Psoas muscle (tissue), 8 donors: ENCODE data around the gene EVC. TPM values are rescaled to one million over a fixed set of nuclear protein-coding genes. Genes with fewer than 3 reads are reported as not detected.

Experiments used
- ATAC-seq, 4 donors: fragments of 200-7000 bp; cut with Tn5 transposase; one replicate each; pipeline ENCODE4 v1.9.1; 2020; ENCODE audit warnings: moderate library complexity in 3 of 4, mild to moderate bottlenecking in 2 of 4
- DNase-seq, 2 donors: peaks; one replicate each; pipeline ENCODE4 v3.0.0-alpha.2; 2020
- H3K27ac ChIP-seq: fragments of 200-600 bp; one replicate; pipeline ENCODE4 v1.8.0; 2022
- H3K27me3 ChIP-seq, 3 donors: fragments of 200-600 bp in 1 of 3; one replicate each; pipeline versions ENCODE4 v1.6.1 to v1.8.0; 2013 to 2022; ENCODE audit warnings: low read length in 2 of 3, mild to moderate bottlenecking in 2 of 3, moderate library complexity in 1 of 3; ENCODE audit not compliant: insufficient read depth in 3 of 3
- H3K36me3 ChIP-seq, 2 donors: fragments of 200-600 bp in 1 of 2; one replicate each; pipeline versions ENCODE4 v1.6.1 to v1.8.0; 2013 to 2022; ENCODE audit warnings: low read depth in 1 of 2, mild to moderate bottlenecking in 1 of 2, moderate library complexity in 1 of 2; ENCODE audit not compliant: insufficient read depth in 1 of 2
- H3K4me1 ChIP-seq: fragments of 200-600 bp; one replicate; pipeline ENCODE4 v1.8.0; 2022
- H3K4me3 ChIP-seq: fragments of 200-600 bp; one replicate; pipeline ENCODE4 v1.8.0; 2022; ENCODE audit warnings: mild to moderate bottlenecking
- H3K9me3 ChIP-seq: fragments of 200-600 bp; one replicate; pipeline ENCODE4 v1.8.0; 2022
- CTCF ChIP-seq: fragments of 200-600 bp; IDR thresholded peaks from one replicate; pipeline ENCODE4 v1.8.0; 2022; ENCODE audit warnings: antibody characterized with exemption
- WGBS, 3 donors: extraction: QIAGEN DNeasy Blood & Tissue Kit; methylation state at CpG; one replicate each; pipeline versions ENCODE4 v1.1.6 to v1.1.7; 2013; 5-methylcytosine and 5-hydroxymethylcytosine counted together
- intact Hi-C, 2 donors: fragments of 100-400 bp; cut with DNase I; formaldehyde crosslinking; loops; one replicate each; pipeline versions ENCODE4 v1.11.0 to v1.14.2; 2022
- polyA plus RNA-seq, 3 donors: library from polyadenylated mRNA; stranded (reverse); fragments of 200-250 nt; gene quantifications; one replicate each; pipeline ENCODE4 v1.2.3, GENCODE V29; 2013
- total RNA-seq, 4 donors: library from RNA; stranded (reverse); fragmentation: NEBNext Ultra II Directional in 2 of 4; extraction: Animal tissue kit (Norgen Biotek cat#: 25700) in 2 of 4; gene quantifications; one replicate each; pipeline versions ENCODE4 v1.2.1 to v1.2.4, GENCODE V29; 2021 to 2023
- donor health status: healthy with polysubstance abuse.
- donor health status: DM: no; HTN: no; CAD: no; lungs with moderate emphysema.
- donor health status: Bipolar disorder and iron deficiency.
- donor health status: healthy.
- donor health status: DM: yes; HTN: yes; CAD: no.
- donor health status: DM: no; HTN: no; CAD: no.
- donor health status: DM: no; HTN: no; CAD: no.
- donor health status: DM: yes; HTN: yes; CAD: no.

EVC gene
- total and polyA plus RNA-seq, 7 donors: 0.56 to 3.8 (median 1.5) TPM

- Histone ChIP-seq H3K27me3 (no peaks in the 10 kb centered on the region), H3K4me1 (no peaks in the 10 kb centered on the region), H3K36me3 (peaks cover 0 to 8% of the 10 kb centered on the region in 2 donors), H3K27ac (no peak overlapping the region), H3K4me3 (no peak overlapping the region), H3K9me3 (no peaks in the 10 kb centered on the region)
- TF ChIP-seq CTCF: no peak
- 86 to 89% (median 89%) methylated on average over 11 of the region's 11 CpGs for WGBS, 3 donors
- DNase-seq: no peak
- ATAC-seq: no peak
- intact Hi-C loops: no loop called here
These were observed 88.4 kb downstream of the EVC start for GRCh38 chr4:5799406-5799805.

GRCh38 chr4:5800496-5800895, 89.5 kb downstream of the EVC start:
- WGBS, 3 donors: 86 to 89% (median 88%) methylated on average over 8 to 10 of the region's 10 CpGs
- TF ChIP-seq CTCF: no peak
- Histone ChIP-seq H3K4me1 (no peaks in the 10 kb centered on the region), H3K36me3 (peaks cover 0 to 7% of the 10 kb centered on the region in 2 donors), H3K9me3 (no peaks in the 10 kb centered on the region), H3K27ac (no peak overlapping the region), H3K4me3 (no peak overlapping the region), H3K27me3 (no peaks in the 10 kb centered on the region)
- DNase-seq: no peak
- intact Hi-C loops: no loop called here
- no peak for ATAC-seq

GRCh38 chr4:5801696-5802095, 90.7 kb downstream of the EVC start:
- Histone ChIP-seq H3K27me3 (no peaks in the 10 kb centered on the region), H3K4me3 (no peak overlapping the region), H3K4me1 (no peaks in the 10 kb centered on the region), H3K27ac (no peak overlapping the region), H3K9me3 (no peaks in the 10 kb centered on the region), H3K36me3 (peaks cover 0 to 4% of the 10 kb centered on the region in 2 donors)
- ATAC-seq: no peak
- intact Hi-C loops: no loop called here
- no peak for DNase-seq
- WGBS, 3 donors: 89 to 91% (median 89%) methylated on average over 13 of the region's 13 CpGs
- TF ChIP-seq CTCF: no peak

- intact Hi-C loops: no loop called here
These were observed 91.6 kb downstream of the EVC start for GRCh38 chr4:5802565-5802964.

More at GRCh38 chr4:5802565-5802964, 91.6 kb downstream of the EVC start:
- H3K27me3 ChIP-seq: no peaks in the 10 kb centered on the region
- ATAC-seq: no peak
- TF ChIP-seq CTCF: no peak
- 90 to 95% (median 92%) methylated on average over 12 of the region's 12 CpGs for WGBS, 3 donors
- H3K4me3 ChIP-seq: no peak overlapping the region
- H3K27ac ChIP-seq: no peak overlapping the region
- DNase-seq: no peak
- no peaks in the 10 kb centered on the region for H3K4me1 ChIP-seq
- H3K36me3 ChIP-seq: peaks cover 0 to 4% of the 10 kb centered on the region in 2 donors
- H3K9me3 ChIP-seq: no peaks in the 10 kb centered on the region
